Activated naive CD8-positive, alpha-beta T cell treated with anti-CD3 and anti-CD28 coated beads, Interleukin-2, amount 50 U/mL, for 16 hours (primary cell): Measurements from ENCODE around the gene LEUTX.

Experiments used
- DNase-seq: peaks from one replicate; pipeline ENCODE4 v3.0.0-alpha.2; 2020; ENCODE audit warnings: low read depth, low spot score

LEUTX gene

GRCh38 chr19:39824143-39825092 lies 45.8 kb downstream of the LEUTX start:
- peak; percentile 72 for DNase-seq

- no peak for DNase-seq
Observed at GRCh38 chr19:39825093-39825463, 46.4 kb downstream of the LEUTX start.

- DNase-seq = no peak
Observed at GRCh38 chr19:39825531-39826076, 47.0 kb downstream of the LEUTX start.

- no peak for DNase-seq
Observed at GRCh38 chr19:39826311-39826945, 47.8 kb downstream of the LEUTX start.

GRCh38 chr19:39827216-39827615 lies 48.6 kb downstream of the LEUTX start:
- DNase-seq = no peak

- no peak for DNase-seq
Observed at GRCh38 chr19:39828015-39828653, 49.5 kb downstream of the LEUTX start.

GRCh38 chr19:39828654-39829032 lies 50.0 kb downstream of the LEUTX start:
- DNase-seq = no peak

- no peak for DNase-seq
Observed at GRCh38 chr19:39829702-39830275, 51.1 kb downstream of the LEUTX start.

- DNase-seq = no peak
Observed at GRCh38 chr19:39830406-39830805, 51.8 kb downstream of the LEUTX start.

- no peak for DNase-seq
Observed at GRCh38 chr19:39830847-39831246, 52.2 kb downstream of the LEUTX start.

GRCh38 chr19:39831679-39832078 lies 53.0 kb downstream of the LEUTX start:
- no peak for DNase-seq

GRCh38 chr19:39832341-39833083 lies 53.9 kb downstream of the LEUTX start:
- no peak for DNase-seq

- no peak for DNase-seq
Observed at GRCh38 chr19:39833160-39833463, 54.5 kb downstream of the LEUTX start.

GRCh38 chr19:39833464-39834286 lies 55.0 kb downstream of the LEUTX start, which contains the start of gene DYRK1B:
DYRK1B (minus strand) TSS chr19:39834162; CDS start chr19:39831867, 2,295 bp downstream.
- peak; percentile 92 for DNase-seq

- no peak for DNase-seq
Observed at GRCh38 chr19:39834287-39834841, 55.7 kb downstream of the LEUTX start.
